ENCODE measurements around the gene FAAH.
A peak's percentile ranks its signal among the peaks of the same experiment; 100 is the strongest.
"Not testable (repeated sequence)": the region's sequence is repeated elsewhere in the genome, so short reads cannot be mapped to it uniquely, and the experiment has no call there.

The FAAH gene

DNA sequence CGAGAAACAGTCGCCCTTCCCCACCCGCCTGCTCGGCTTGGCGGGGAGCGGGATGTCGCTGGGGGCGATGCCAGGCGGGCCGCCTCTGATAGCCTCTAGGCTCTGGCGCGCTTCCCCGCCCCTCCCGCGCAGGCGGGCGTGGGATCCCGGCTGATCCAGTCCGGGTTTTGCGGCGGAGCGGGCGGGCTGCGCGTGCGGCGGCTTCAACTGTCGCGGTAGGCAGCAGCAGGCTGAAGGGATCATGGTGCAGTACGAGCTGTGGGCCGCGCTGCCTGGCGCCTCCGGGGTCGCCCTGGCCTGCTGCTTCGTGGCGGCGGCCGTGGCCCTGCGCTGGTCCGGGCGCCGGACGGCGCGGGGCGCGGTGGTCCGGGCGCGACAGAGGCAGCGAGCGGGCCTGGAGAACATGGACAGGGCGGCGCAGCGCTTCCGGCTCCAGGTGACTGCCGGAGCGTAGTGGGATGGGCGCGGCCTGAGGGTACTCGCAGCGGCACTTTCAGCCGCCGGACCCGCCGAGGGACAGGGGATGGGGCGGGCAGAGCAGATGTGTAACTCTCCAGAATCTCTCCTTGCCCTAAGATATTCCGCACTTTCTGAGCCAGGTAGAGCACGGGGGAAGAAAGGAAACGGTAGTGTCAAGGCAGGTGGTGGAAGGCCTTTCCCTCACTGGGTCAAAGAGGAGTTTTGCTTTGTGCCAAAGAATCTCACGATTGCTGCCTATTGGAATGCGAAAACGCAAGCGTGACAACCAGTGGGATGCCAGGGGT, at the start of gene FAAH:
Gene FAAH, plus strand, starts transcription at position 210 of the 764 bp plus-strand sequence. Its CDS starts 32 bp downstream, at position 242.
- peak; percentile 61 for DNase-seq

DNA sequence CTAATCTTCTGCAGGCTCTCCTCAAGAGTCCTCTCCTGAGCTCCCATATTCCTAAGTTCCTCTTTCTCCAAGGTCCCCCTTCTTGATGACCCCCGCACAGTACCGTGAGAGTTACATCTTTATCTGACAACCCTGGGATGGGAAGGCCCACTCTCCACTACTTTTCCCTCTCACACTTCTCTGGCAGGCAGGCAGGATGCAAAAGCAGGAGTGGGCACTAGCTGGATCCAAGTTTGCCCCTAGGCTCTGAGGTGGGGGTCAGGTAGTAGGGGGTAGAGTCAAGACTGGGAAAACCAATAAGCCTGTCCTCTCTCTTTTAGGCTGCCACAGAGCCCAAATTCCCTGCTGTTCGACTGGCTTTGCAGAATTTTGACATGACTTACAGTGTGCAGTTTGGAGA, 49.6 kb upstream of the FAAH start:
- DNase-seq: no peak

DNA sequence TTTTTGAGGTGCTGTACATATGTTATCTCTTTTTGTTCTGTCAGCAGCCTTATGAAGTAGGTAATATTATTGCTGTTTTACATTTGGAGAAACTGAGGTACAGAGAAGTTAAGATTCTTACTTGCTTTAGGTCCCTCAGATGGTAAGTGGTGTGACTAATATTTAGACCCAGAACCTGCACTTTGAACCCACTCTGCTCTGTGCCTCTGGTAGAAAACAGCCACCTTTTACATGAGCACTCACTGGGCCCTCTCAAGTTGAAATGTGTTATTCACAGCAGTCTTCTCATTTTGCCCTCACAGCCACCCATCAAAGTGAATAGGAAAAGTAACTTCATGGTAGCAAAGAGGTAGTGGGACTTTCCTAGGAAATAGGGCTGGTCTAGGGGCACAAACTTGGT, 48.8 kb upstream of the FAAH start:
- no peak for DNase-seq

DNA sequence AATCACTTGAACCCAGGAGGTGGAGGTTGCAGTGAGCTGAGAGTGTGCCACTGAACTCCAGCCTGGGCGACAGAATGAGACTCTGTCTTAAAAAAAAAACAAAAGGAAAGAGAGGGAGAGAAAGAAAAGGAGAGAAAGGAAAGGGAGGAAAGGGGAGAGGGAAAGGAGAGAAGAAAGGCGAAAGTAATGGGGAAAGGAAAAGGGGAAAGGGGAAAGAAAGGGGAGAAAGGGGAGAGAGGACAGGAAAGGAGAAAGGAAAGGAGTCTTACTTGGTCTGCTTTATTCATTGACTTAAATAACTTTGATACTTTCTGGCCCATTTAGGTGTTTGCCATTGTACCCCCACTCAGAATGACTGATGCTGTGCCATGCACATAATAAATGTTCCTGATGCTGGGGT, 41.8 kb upstream of the FAAH start:
- DNase-seq: no peak

DNA sequence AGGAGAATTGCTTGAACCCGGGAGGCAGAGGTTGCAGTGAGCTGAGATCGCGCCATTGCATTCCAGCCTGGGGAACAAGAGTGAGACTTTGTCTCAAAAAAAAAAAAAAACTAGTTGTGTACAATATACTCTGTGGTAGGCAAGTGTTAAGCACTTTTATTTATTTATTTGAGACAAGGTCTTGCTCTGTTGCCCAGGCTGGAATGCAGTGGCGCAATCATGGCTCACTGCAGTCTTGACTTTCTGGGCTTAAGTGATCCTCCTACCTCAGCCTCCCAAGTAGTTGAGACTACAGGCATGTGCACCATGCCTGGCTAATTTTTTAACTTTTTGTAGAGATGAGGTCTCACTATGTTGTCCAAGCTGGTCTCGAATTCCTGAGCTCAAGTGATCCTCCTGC, 38.2 kb upstream of the FAAH start:
- DNase-seq: not testable (repeated sequence)

DNA sequence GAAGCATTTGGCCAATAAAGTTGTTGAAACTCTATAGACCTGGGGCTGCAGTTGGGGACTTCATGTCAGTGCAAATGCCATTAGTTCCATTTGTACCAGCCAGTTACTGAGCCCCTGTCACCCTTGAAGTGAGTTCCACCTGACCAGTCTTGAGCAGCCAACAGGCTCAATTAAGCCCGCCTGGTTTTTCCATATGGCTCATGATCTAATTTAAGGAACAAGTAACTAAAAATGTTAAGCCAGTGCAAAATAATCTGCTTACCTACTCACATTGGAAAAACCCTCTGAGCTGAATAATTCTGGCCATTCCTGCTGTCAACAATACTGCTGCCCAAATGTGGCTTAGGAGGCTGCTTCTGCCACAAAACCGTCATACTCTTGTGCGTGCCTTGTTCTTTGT, 32.0 kb upstream of the FAAH start:
- DNase-seq: no peak

DNA sequence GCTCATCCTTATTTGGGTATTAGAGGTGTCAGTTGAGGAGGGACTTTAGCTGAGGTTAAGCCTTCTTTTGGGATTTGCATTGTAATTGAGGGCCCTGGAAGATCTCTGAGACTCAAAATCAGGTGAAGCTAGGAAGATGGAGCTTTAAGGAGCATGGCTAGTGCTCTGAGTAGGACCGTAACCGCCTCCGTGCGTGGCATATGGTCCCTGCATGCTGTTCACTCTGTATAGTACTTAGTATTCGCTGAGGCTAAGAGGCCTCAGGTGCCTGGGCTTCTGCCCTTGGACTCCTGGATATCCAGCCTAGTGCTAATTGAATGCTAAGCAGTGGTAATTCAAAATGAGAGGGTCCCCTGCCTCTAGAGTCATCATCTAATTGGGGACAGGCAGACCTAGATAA, 31.0 kb upstream of the FAAH start:
- no peak for DNase-seq

DNA sequence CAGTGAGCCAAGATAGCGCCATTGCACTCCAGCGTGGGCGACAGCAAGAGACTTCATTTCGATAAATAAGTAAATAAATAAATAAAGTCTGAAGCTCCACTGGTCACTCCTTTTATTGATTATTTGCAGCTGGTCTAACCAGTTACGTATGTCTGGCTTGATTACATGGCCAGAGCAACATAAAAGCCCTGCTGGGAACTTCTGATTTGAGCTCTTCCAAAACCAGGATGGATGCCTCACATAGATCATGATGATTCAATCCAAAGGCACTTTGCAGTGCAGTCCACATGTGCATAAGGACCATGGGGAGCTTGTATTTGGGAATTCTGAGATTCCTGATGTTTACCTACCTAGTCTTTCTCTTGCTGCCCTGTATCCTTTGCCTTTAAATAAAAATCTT, 29.5 kb upstream of the FAAH start:
- no peak for DNase-seq

DNA sequence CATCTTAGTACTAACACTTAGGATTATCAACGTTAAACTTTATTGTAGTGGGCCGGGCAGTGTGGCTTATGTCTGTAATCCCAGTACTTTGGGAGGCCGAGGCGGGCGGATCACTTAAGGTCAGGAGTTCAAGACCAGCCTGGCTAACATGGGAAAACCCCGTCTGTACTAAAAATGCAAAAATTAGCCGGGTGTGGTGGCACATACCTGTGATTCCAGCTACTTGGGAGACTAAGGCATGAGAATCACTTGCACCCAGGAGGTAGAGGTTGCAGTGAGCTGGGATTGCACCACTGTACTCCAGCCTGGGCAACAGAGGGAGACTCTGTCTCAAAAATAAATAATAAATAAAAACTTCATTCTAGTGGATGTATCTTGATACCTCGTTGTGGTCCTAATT, 28.3 kb upstream of the FAAH start:
- not testable (repeated sequence) for DNase-seq

DNA sequence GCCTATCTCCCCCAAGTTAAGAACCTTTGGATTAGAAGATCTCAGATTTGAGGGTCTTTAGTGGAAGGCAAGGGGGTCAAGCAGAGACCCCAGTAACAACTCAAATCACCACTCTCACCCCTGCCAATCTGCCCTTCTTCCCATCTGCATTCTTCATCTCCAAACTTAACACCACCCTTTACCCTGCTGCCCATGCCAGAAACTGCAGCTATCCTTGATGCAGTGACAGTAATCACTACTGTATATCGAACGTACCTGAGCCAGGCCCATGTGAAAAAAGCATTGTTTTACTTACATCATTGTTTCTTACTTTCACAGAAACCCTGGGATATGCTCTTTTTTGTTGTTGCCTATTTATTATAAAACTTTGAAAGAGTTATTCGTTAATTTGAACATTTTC, 27.0 kb upstream of the FAAH start:
- DNase-seq: no peak

DNA sequence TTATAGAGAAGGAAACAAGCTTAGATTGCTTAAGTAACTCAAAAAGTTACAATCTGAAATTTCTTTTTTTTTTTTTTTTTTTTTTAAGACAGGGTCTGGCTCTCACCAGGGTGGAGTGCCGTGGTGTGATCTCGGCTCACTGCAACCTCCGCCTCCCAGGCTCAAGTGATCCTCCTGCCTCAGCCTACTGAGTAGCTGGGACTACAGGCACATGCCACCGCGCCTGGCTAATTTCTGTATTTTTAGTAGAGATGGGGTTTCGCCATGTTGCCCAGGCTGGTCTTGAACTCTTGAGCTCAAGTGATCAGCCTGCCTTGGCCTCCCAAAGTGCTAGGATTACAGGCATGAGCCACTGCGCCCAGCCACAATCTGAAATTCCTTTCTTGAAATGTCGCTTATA, 26.4 kb upstream of the FAAH start:
- not testable (repeated sequence) for DNase-seq

DNA sequence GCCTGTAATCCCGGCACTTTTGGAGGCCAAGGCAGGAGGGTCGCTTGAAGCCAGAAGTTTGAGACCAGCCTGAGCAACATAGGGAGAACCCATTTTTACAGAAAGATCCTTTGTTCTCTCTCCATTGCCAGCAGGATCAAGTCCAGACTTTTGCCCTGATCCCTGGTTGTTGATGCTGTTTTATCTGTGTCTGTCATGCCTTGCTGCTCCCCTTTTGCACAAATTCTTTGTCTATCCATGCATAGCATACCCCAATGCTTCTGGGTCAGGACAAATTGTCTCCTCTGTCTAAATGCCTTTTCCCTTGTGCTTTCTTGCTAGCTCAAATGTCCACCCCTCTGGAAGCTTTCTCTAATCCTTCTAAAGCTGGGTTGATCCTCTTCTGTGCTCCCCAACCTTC, 25.3 kb upstream of the FAAH start:
- DNase-seq: no peak

DNA sequence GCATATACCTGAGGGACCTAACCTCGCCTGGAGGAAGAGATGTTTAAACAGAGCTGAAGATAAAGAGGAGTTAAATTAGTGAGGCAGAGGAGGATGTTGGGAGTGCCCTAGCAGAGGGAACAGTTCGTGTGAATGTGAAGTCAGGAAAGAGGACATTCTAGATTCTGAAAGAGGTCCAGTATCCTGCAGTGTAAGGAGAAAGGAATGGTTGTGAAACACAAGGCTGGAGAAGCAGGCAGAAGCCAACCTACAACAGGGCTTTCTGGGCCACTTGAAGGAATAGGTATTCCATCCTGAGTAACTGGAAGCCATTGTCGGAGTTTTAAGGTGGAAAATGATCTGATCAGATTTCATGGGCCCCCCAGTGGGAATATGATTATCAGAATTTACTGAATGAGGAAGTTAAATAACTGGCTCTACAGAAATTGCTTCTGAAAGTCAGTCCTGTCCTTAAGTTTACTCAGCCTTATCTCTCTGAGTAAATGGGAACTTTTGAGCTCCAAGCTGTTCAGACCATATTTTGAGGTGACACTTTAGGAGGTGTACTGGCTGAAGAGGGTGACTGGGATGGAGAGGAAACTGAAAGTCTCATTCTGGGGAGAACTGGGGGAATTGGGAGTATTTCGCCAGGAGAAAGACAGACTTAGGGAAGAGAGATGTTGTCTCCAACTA, 24.4 kb upstream of the FAAH start:
- DNase-seq: no peak

DNA sequence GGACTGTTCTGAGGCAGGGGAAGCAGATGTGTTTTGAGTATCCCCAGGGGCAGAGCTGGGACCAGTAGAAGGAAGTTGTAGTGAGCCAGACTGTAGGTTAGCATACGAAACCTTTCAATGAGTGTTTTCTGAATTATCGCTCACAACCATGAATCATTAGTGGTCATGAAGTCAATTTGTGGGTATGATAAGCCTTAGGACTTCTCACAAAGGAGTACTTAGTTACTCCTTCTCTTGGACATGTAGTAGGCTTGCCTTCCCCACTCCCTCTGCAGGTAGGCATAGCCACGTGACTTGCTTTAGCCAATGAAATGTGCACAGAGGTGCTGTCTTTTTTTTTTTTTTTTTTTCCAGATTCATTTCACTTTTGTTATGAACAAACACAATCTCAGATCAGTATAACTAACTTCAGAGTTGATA, 23.9 kb upstream of the FAAH start:
- no peak for DNase-seq

DNA sequence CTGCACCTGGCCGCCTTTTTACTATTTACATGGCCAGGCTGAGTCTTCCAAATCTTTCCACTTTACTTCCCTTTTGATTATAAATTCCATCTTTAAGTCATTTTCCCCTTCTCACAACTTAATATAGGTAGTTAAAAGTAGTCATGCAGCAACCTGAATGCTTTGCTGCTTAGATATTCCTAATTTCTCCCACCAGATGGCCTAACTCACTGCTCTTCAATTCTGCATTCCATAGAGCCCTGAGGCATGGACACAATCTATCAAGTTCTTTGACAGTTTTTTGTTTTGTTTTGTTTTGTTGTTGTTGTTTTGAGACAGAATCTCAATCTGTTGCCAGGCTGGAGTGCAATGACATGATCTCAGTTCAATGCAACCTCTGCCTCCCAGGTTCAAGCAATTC, 21.7 kb upstream of the FAAH start:
- DNase-seq: no peak

DNA sequence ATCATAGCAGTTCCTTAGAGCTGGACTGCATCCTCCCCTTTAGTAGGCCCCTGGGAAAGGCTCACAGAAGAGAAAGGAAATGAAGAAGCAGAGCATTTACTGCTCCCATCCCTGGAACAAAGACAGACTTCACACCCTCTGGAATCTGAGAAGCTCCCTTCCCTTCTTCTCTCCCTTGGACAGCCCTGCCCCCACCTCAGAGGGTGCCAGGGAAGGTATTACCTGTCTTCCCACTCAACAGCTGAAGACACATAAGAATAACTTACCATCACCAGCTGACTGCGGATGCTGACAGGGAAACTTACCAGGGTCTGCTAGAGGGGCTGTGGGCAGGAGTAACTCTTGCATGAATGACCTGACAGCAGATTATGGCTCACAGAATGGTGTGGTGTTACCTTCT, 14.1 kb upstream of the FAAH start:
- DNase-seq: no peak

DNA sequence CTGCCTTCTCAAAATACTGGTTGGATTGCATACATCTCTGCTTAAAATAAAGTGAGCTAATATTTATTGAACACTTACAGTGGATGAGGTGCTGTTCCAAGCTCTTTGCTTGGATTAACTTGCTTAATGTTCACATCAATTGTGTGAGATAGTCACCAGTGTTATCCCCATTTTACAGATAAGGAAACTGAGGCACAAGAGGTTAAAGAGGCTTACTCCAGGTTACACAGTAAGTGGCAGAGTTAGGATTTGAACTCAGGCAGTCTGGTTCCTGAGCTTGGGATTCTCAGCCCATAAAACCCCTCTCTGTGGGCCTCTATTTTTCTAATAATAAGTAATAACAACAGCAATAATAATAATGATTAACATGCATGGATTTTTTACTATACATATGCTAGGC, 13.6 kb upstream of the FAAH start:
- no peak for DNase-seq

DNA sequence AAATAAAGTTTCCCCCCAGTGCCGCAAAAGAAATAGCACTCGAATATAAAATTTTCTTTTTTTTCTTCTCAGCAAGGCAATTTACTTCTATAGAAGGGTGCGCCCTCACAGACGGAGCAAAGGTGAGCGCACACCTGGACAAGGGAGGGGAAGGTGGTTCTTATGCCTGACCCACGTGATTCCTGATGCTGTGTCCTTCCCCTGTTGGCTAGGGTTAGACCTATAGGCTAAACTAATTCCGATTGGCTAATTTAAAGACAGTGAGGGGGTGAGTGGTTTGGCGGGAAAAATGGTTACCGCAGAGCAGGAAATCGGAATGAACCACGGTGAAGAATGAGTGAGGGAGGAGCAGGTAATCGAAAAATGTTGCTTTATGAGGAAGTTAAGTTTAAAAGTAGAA, 607 bp upstream of the FAAH start:
- DNase-seq: no peak

DNA sequence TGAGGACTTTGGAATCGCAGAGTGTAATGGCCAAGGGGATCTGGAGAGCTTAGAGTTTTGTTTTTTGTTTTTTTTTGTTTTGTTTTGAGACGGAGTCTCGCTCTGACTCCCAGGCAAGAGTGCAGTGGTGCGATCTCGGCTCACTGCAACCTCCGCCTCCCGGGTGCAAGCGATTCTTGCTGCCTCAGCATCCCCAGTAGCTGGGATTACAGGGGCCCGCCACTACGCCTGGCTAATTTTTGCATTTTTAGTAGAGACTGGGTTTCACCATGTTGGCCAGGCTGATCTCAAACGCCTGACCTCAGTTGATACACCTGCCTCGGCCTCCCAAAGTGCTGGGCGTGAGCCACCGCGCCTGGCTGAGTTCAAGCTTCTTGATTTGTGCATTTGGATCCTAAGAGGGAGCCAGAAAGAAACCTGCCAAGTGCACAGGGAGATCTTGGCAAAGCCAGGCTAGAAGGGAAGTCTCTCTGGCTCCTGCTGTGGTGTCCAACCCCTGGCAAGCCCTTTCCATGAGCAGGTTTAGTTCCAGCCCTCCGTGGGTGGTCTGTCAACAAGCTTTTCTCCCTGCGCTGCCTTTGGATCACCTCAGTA, 852 bp downstream of the FAAH start:
- no peak for DNase-seq

DNA sequence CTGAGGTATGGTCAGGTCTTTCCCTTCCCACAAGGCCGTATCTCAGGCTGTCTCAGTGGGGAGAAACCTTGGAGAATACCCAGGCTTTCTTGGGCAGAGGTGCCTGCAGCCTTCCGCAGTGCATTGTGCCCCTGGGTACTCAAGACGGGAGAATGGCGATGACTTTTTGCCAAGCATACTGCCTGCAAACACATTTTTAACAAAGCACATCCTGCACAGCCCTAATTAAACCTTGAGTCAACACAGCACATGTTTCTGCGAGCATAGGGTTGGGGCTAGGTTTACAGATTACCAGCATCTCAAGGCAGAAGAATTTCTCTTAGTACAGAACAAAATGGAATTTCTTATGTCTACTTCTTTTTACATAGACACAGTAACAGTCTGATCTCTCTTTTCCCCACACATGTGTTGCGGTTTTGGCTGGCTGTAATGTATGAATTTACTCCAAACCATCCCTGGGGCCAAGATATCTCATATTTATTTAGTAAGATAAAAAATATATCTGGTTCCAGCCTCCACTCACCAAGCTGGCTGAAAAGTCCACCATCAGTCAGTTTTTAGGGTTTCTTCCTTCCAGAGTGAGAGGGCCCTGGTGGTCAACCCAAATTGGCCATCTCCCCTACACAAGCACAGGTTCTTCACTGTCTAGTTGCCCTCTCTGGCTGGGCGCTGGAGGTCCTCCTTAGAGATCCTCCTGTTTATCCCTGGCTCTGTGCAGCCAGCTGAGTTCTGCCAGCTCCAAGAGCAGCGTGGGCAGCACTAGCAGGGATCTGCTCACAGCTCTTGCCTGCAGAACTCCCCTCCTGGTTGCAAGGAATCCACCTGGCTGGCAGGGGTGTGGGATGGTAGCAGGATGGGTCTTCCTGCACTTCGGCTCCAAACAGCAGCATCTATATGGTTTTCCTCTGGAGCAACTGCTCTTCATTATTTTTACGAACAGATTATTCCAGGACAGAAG, 2.6 kb downstream of the FAAH start:
- no peak for DNase-seq

DNA sequence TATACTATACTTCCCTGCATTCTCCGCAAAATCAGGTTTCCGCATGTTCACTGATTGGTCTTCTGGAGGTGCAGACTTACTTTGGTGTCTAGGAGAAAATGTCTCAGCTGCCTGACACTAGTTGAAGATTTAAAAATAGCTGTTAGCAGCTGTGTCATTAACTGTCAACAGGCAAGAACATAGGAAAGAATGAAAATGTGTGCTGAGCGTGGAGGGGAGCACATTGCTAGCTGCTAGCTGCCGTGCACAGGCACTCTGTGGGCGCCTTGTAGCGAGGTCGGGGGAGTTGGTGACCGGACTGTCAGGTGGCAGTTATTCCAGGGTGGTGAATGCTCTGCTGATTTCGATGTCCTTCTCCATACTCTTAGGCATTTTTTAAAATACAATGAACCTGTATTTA, 5.2 kb downstream of the FAAH start:
- DNase-seq: no peak

DNA sequence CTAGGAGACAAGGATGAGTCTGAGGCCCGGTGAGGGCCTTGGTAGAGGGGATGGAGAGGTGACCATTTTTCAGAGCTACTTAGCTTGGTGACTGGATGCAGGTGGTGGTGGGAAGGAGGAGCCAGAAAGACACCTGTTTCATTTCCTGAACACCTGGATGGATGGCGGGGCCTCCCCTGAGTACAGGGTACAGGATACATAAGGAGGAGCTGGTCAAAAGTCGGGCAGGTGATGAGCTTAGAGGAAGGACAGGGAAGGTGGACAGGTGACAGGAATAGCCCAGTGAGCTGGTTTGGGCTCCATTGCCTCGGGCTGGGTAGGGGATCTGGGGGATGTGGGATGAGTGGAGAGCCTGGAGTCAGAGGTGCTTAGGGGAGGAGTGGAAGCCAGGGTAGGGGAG, 6.3 kb downstream of the FAAH start:
- DNase-seq: no peak

Data from 8988T (cell line).